Psoas muscle (tissue), 8 donors: ENCODE data around the gene NOTCH3. TPM values are rescaled to one million over a fixed set of nuclear protein-coding genes. Genes with fewer than 3 reads are reported as not detected.
A peak's percentile ranks its signal among the peaks of the same experiment; 100 is the strongest.

ENCODE experiments used
- ATAC-seq, 4 donors: fragments of 200-7000 bp; cut with Tn5 transposase; one replicate each; pipeline ENCODE4 v1.9.1; 2020; ENCODE audit warnings: moderate library complexity in 3 of 4, mild to moderate bottlenecking in 2 of 4
- DNase-seq, 2 donors: peaks; one replicate each; pipeline ENCODE4 v3.0.0-alpha.2; 2020
- H3K27ac ChIP-seq: fragments of 200-600 bp; one replicate; pipeline ENCODE4 v1.8.0; 2022
- H3K27me3 ChIP-seq, 3 donors: fragments of 200-600 bp in 1 of 3; one replicate each; pipeline versions ENCODE4 v1.6.1 to v1.8.0; 2013 to 2022; ENCODE audit warnings: low read length in 2 of 3, mild to moderate bottlenecking in 2 of 3, moderate library complexity in 1 of 3; ENCODE audit not compliant: insufficient read depth in 3 of 3
- H3K36me3 ChIP-seq, 2 donors: fragments of 200-600 bp in 1 of 2; one replicate each; pipeline versions ENCODE4 v1.6.1 to v1.8.0; 2013 to 2022; ENCODE audit warnings: low read depth in 1 of 2, mild to moderate bottlenecking in 1 of 2, moderate library complexity in 1 of 2; ENCODE audit not compliant: insufficient read depth in 1 of 2
- H3K4me1 ChIP-seq: fragments of 200-600 bp; one replicate; pipeline ENCODE4 v1.8.0; 2022
- H3K4me3 ChIP-seq: fragments of 200-600 bp; one replicate; pipeline ENCODE4 v1.8.0; 2022; ENCODE audit warnings: mild to moderate bottlenecking
- H3K9me3 ChIP-seq: fragments of 200-600 bp; one replicate; pipeline ENCODE4 v1.8.0; 2022
- WGBS, 3 donors: extraction: QIAGEN DNeasy Blood & Tissue Kit; methylation state at CpG; one replicate each; pipeline versions ENCODE4 v1.1.6 to v1.1.7; 2013; 5-methylcytosine and 5-hydroxymethylcytosine counted together
- intact Hi-C, 2 donors: fragments of 100-400 bp; cut with DNase I; formaldehyde crosslinking; loops; one replicate each; pipeline versions ENCODE4 v1.11.0 to v1.14.2; 2022
- polyA plus RNA-seq, 3 donors: library from polyadenylated mRNA; stranded (reverse); fragments of 200-250 nt; gene quantifications; one replicate each; pipeline ENCODE4 v1.2.3, GENCODE V29; 2013
- total RNA-seq, 4 donors: library from RNA; stranded (reverse); fragmentation: NEBNext Ultra II Directional in 2 of 4; extraction: Animal tissue kit (Norgen Biotek cat#: 25700) in 2 of 4; gene quantifications; one replicate each; pipeline versions ENCODE4 v1.2.1 to v1.2.4, GENCODE V29; 2021 to 2023
- TF ChIP-seq, protein P1 (sequence below): fragments of 200-600 bp; IDR thresholded peaks from one replicate; pipeline ENCODE4 v1.8.0; 2022; ENCODE audit warnings: antibody characterized with exemption
- donor health status: healthy with polysubstance abuse.
- donor health status: DM: no; HTN: no; CAD: no; lungs with moderate emphysema.
- donor health status: Bipolar disorder and iron deficiency.
- donor health status: healthy.
- donor health status: DM: yes; HTN: yes; CAD: no.
- donor health status: DM: no; HTN: no; CAD: no.
- donor health status: DM: no; HTN: no; CAD: no.
- donor health status: DM: yes; HTN: yes; CAD: no.

The NOTCH3 gene
- total and polyA plus RNA-seq, 7 donors, result 8.2 to 80.8 (median 29.4) TPM

DNA sequence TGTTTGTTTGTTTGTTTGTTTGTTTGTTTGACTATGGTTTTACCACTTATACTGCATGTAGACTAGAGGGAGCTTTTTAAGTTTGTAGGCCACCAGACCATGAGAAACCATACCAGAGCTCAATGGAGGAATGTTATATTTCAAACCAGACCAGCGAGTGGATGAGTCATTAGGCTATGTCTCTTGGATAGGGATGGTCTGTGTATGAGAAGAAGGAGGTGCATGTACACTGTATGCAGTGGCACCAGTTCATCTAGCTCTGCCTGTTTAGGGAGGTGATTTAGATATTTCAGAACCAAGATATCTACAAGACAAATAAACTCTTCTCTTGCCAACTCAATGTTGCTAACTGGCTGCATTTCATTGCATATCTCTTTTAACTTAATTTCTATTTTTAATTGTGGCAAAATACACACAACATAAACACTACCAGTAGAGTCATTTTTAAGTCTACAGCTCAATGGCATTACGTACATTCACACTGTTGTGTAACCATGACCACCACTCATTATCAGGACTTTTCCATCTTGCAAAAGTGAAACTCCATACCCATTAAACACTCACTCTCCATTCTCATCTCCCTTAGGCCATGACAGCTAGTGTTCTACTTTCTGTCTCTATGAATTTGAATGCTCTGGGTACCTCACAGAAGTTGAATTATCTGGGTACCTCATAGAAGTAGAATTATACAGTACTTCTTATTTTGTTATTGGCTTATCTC lies 64.4 kb downstream of the NOTCH3 start:
- TF ChIP-seq, protein P1, sequence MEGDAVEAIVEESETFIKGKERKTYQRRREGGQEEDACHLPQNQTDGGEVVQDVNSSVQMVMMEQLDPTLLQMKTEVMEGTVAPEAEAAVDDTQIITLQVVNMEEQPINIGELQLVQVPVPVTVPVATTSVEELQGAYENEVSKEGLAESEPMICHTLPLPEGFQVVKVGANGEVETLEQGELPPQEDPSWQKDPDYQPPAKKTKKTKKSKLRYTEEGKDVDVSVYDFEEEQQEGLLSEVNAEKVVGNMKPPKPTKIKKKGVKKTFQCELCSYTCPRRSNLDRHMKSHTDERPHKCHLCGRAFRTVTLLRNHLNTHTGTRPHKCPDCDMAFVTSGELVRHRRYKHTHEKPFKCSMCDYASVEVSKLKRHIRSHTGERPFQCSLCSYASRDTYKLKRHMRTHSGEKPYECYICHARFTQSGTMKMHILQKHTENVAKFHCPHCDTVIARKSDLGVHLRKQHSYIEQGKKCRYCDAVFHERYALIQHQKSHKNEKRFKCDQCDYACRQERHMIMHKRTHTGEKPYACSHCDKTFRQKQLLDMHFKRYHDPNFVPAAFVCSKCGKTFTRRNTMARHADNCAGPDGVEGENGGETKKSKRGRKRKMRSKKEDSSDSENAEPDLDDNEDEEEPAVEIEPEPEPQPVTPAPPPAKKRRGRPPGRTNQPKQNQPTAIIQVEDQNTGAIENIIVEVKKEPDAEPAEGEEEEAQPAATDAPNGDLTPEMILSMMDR, result no peak
- WGBS, 3 donors, result 69 to 78% (median 71%) methylated on average over 2 of the region's 2 CpGs

DNA sequence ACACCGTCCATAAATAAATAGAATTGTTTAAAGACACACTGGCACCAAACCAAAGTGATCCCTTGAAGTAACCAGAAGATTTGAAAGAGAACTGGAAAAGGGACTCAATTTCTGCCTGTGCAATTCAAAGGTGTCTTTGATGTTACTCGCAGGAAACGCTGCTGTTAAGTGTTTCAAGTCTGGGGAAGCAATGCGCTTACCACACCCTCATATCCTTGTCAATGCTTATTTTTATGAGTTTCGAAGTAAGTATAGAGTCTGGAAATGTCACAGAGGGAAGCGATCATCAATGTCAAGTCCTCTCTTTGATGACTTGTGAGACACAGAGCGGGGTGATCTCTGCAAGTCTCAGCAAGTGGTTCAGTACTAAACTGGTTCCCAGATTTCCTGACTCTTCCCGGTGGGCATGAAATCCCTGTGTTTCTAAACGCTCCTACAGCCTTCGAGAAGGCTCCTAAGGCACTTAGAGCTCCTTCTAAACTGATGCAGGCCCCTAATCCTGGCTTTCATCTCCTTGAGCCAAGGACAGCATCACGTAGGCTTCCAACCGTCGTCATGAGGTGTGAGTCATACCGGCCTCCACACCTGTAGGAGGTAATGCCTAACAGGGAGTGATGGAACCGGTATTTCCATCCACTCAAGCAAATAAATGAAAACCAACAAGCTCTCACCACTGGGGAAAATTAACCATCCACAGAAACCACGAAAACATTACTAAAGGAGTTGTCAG lies 70.8 kb downstream of the NOTCH3 start:
- no peaks in the 10 kb centered on the region for H3K4me1 ChIP-seq
- H3K4me3 ChIP-seq, result no peak overlapping the region
- no peak for DNase-seq
- H3K27me3 ChIP-seq, result no peaks in the 10 kb centered on the region
- H3K27ac ChIP-seq, result no peak overlapping the region
- 62 to 68% (median 64%) methylated on average over 16 of the region's 16 CpGs for whole genome bisulfite sequencing, 3 donors
- no peaks in the 10 kb centered on the region for H3K9me3 ChIP-seq
- intact Hi-C loops, result no loop called here
- ATAC-seq, result no peak
- no peaks in the 10 kb centered on the region for H3K36me3 ChIP-seq
- TF ChIP-seq, protein P1, result no peak

More for the DNA sequence above, 64.4 kb downstream of the NOTCH3 start:
- no peak for DNase-seq
- Histone ChIP-seq H3K9me3 (no peaks in the 10 kb centered on the region), H3K4me3 (no peak overlapping the region), H3K36me3 (no peaks in the 10 kb centered on the region), H3K4me1 (no peaks in the 10 kb centered on the region), H3K27ac (no peak overlapping the region), H3K27me3 (no peaks in the 10 kb centered on the region)
- no peak for ATAC-seq
- intact Hi-C loops, result no loop called here

DNA sequence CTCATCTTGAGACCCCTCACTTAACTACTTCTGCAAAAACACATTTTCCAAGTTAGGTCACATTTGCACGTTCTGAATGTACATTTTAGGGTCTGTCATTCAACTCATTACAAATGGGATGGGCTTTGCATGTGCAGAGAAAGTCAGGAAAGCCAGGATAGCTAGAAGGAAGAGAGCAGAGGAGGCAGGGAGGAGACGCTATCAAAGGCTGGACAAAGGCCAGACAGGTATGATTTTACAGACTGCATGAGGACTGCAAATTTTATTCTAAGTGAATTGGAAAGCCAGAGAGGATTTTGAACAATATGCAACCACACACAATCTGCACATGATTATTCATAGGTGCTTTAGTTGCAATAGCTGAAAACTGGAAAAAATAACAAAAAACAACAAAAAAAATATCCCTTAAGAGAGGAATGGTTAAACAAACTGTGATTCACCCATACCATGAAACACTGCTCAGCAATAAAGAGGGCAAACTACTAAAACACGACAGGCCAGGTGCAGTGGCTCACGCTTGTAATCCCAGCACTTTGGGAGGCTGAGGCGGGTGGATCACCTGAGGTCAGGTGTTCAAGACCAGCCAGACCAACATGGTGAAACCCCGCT lies 72.5 kb downstream of the NOTCH3 start:
- DNase-seq (no peak), ATAC-seq (no peak)
- TF ChIP-seq, protein P1, result no peak
- 62 to 75% (median 69%) methylated on average over 6 of the region's 6 CpGs for WGBS, 3 donors
- Histone ChIP-seq H3K27ac (no peak overlapping the region), H3K27me3 (no peaks in the 10 kb centered on the region), H3K9me3 (no peaks in the 10 kb centered on the region), H3K36me3 (no peaks in the 10 kb centered on the region), H3K4me3 (no peak overlapping the region), H3K4me1 (peaks cover 4% of the 10 kb centered on the region)
- intact Hi-C loops, result no loop called here

DNA sequence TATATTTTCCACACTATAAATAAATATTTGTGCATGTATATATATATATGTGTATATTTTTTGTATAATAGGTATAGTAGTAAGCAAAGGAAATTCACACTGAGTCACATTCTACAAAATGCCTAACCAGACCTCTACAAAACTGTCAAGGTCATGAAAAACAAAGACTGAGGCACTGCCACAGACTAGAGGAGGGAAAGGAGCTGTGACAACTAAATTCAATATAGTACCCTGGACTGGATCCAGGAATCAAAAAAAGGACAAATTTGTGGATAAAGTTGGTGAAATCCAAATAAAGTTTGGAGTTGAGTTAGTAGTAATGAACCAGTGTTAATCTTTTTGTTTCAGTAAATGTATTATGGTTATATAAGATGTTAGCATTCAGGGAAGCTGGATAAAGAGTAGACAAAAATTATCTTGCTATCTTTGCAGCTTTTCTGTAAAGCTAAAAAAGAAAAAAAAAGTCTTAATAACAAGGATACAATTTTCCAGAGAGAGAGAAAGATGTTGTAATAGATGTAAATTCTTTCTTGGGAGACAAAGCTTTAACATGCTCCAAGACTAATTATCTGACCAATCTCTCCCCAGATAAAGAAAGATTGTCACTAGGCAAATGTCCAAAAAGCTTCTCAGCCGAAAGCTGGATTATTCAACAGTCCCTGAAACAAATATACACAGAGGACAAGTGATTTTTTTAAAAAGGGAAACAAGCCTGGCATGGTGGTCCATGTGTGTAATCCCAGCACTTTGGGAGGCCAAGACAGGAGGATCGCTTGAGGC lies 74.5 kb downstream of the NOTCH3 start:
- no peak for DNase-seq
- Histone ChIP-seq H3K4me3 (peak overlapping the region; percentile 95), H3K36me3 (peaks cover 0 to 18% of the 10 kb centered on the region in 2 donors), H3K27ac (peak overlapping the region; percentile 97), H3K9me3 (no peaks in the 10 kb centered on the region), H3K4me1 (peaks cover 4% of the 10 kb centered on the region), H3K27me3 (no peaks in the 10 kb centered on the region)
- TF ChIP-seq, protein P1, result no peak
- ATAC-seq, result no peak
- intact Hi-C loops, result no loop called here
- WGBS, 3 donors, result 41 to 64% (median 56%) methylated on average over 2 of the region's 2 CpGs
